ENCODE results near the gene LDB3. TPM values are rescaled to one million over a fixed set of nuclear protein-coding genes. Genes with fewer than 3 reads are reported as not detected.
A peak's percentile ranks its signal among the peaks of the same experiment; 100 is the strongest.

The LDB3 gene
- total RNA-seq, 1 experiment from 2014 or later, result 0.04 TPM

- ATAC-seq, result no peak
- Histone ChIP-seq H3K27ac (ENCODE audit: low read length) (no peak overlapping the region), H3K9me2 (replicated peaks; ENCODE audit: low read length) (no peaks in the 10 kb centered on the region), H3F3A (ENCODE audit: low read length, unreplicated experiment) (no peaks in the 10 kb centered on the region), H3K27me3 (ENCODE audit: low read length) (no peaks in the 10 kb centered on the region), H3K4me3 (ENCODE audit: low read length) (no peak overlapping the region), H2AFZ (ENCODE audit: low read length) (no peak overlapping the region), H3K36me3 (ENCODE audit: low read depth, low read length) (no peaks in the 10 kb centered on the region), H3K9me3 (ENCODE audit: low read length) (no peaks in the 10 kb centered on the region), H3K4me1 (ENCODE audit: insufficient read depth, low read length) (no peaks in the 10 kb centered on the region), H4K20me1 (ENCODE audit: low read length) (no peaks in the 10 kb centered on the region), H3K9ac (ENCODE audit: low read length) (no peak overlapping the region), H3K4me2 (ENCODE audit: low read length) (no peak overlapping the region), H3K79me2 (ENCODE audit: low read length) (no peaks in the 10 kb centered on the region)
- ChIA-PET POLR2A (ENCODE audit: unreplicated experiment) (no interaction called here), CTCF (no interaction called here)
- TF ChIP-seq EZH2 (IDR thresholded peaks at IDR 0.05; ENCODE audit: low read length, unreplicated experiment), result no peak
- no TSS peak for BruUV-seq (replicated peaks)
- intact Hi-C loops (cut with micrococcal nuclease), result no loop called here
- DNase-seq, result no peak
Observed at GRCh38 chr10:86692664-86693063, 24.4 kb downstream of the LDB3 start.

DNA sequence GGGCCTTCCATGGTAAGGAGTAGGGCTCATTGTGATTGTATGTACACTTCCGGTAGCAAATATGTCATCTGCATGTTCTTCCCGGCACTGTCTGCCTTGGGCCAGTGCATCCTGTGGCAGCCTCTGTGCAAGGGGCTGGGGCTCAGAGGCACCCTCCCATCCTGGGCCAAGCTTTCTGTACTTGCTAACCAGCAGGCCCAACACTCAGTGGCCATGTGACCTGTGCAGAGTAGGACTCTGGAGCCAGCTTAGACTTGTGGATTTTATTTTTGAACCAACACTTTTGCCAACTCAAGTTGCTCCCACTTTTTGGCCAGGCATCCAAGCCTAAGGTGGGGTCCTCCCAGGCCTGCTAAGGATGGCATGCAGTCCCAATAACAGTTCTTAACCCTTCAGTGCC lies 25.0 kb downstream of the LDB3 start:
- CTCF ChIA-PET, result interaction anchor here (0.6 to 1.9 kb wide), 2 partner anchors 9 to 206 kb away, joined by 3 to 4 read pairs; no protein-coding TSS in a partner anchor
- H3F3A ChIP-seq (ENCODE audit: low read length, unreplicated experiment), result no peaks in the 10 kb centered on the region
- no peak overlapping the region for H3K9ac ChIP-seq (ENCODE audit: low read length)
- no peaks in the 10 kb centered on the region for H3K27me3 ChIP-seq (ENCODE audit: low read length)
- H3K4me2 ChIP-seq (ENCODE audit: low read length), result no peak overlapping the region
- no peaks in the 10 kb centered on the region for H3K9me2 ChIP-seq (replicated peaks; ENCODE audit: low read length)
- H3K4me3 ChIP-seq (ENCODE audit: low read length), result no peak overlapping the region
- no peak overlapping the region for H2AFZ ChIP-seq (ENCODE audit: low read length)
- H3K9me3 ChIP-seq (ENCODE audit: low read length), result no peaks in the 10 kb centered on the region
- no peak for DNase-seq
- POLR2A ChIA-PET (ENCODE audit: unreplicated experiment), result no interaction called here
- H3K27ac ChIP-seq (ENCODE audit: low read length), result no peak overlapping the region
- H3K36me3 ChIP-seq (ENCODE audit: low read depth, low read length), result no peaks in the 10 kb centered on the region
- ATAC-seq, result no peak
- H4K20me1 ChIP-seq (ENCODE audit: low read length), result no peaks in the 10 kb centered on the region
- no peaks in the 10 kb centered on the region for H3K79me2 ChIP-seq (ENCODE audit: low read length)
- TF ChIP-seq EZH2phosphoT487 (IDR thresholded peaks at IDR 0.05; ENCODE audit: borderline replicate concordance, low read length) (no peak), EZH2 (IDR thresholded peaks at IDR 0.05; ENCODE audit: low read length, unreplicated experiment) (no peak)
- TF ChIP-seq, protein P1, sequence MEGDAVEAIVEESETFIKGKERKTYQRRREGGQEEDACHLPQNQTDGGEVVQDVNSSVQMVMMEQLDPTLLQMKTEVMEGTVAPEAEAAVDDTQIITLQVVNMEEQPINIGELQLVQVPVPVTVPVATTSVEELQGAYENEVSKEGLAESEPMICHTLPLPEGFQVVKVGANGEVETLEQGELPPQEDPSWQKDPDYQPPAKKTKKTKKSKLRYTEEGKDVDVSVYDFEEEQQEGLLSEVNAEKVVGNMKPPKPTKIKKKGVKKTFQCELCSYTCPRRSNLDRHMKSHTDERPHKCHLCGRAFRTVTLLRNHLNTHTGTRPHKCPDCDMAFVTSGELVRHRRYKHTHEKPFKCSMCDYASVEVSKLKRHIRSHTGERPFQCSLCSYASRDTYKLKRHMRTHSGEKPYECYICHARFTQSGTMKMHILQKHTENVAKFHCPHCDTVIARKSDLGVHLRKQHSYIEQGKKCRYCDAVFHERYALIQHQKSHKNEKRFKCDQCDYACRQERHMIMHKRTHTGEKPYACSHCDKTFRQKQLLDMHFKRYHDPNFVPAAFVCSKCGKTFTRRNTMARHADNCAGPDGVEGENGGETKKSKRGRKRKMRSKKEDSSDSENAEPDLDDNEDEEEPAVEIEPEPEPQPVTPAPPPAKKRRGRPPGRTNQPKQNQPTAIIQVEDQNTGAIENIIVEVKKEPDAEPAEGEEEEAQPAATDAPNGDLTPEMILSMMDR (conservative IDR thresholded peaks at IDR 0.05; ENCODE audit: low read depth, low read length), result no peak
- no peaks in the 10 kb centered on the region for H3K4me1 ChIP-seq (ENCODE audit: insufficient read depth, low read length)
- intact Hi-C loops (cut with micrococcal nuclease), result no loop called here
- no TSS peak for BruUV-seq (replicated peaks)

- no peak overlapping the region for H2AFZ ChIP-seq (ENCODE audit: low read length)
- no peak overlapping the region for H3K9ac ChIP-seq (ENCODE audit: low read length)
- BruUV-seq (replicated peaks), result no TSS peak
- CTCF ChIA-PET, result interaction anchor here (0.6 to 1.9 kb wide), 2 partner anchors 9 to 205 kb away, joined by 3 to 4 read pairs; no protein-coding TSS in a partner anchor
- H4K20me1 ChIP-seq (ENCODE audit: low read length), result no peaks in the 10 kb centered on the region
- no peaks in the 10 kb centered on the region for H3K79me2 ChIP-seq (ENCODE audit: low read length)
- no peak overlapping the region for H3K4me2 ChIP-seq (ENCODE audit: low read length)
- ATAC-seq, result peak; percentile 58
- TF ChIP-seq, protein P1 (conservative IDR thresholded peaks at IDR 0.05; ENCODE audit: low read depth, low read length), result peak; percentile 68
- no peak for TF ChIP-seq EZH2phosphoT487 (IDR thresholded peaks at IDR 0.05; ENCODE audit: borderline replicate concordance, low read length)
- H3K4me3 ChIP-seq (ENCODE audit: low read length), result no peak overlapping the region
- H3K27ac ChIP-seq (ENCODE audit: low read length), result no peak overlapping the region
- intact Hi-C loops (cut with micrococcal nuclease), result no loop called here
- peak; percentile 35 for DNase-seq
- H3K27me3 ChIP-seq (ENCODE audit: low read length), result no peaks in the 10 kb centered on the region
- H3F3A ChIP-seq (ENCODE audit: low read length, unreplicated experiment), result no peaks in the 10 kb centered on the region
- POLR2A ChIA-PET (ENCODE audit: unreplicated experiment), result no interaction called here
- no peaks in the 10 kb centered on the region for H3K4me1 ChIP-seq (ENCODE audit: insufficient read depth, low read length)
- H3K9me2 ChIP-seq (replicated peaks; ENCODE audit: low read length), result no peaks in the 10 kb centered on the region
- H3K36me3 ChIP-seq (ENCODE audit: low read depth, low read length), result no peaks in the 10 kb centered on the region
- H3K9me3 ChIP-seq (ENCODE audit: low read length), result no peaks in the 10 kb centered on the region
Observed at GRCh38 chr10:86693721-86694369, 25.5 kb downstream of the LDB3 start.
